ENCODE measurements around the gene GPRC6A.
A peak's percentile ranks its signal among the peaks of the same experiment; 100 is the strongest.
"Not testable (repeated sequence)": the region's sequence is repeated elsewhere in the genome, so short reads cannot be mapped to it uniquely, and the experiment has no call there.

The GPRC6A gene

DNA sequence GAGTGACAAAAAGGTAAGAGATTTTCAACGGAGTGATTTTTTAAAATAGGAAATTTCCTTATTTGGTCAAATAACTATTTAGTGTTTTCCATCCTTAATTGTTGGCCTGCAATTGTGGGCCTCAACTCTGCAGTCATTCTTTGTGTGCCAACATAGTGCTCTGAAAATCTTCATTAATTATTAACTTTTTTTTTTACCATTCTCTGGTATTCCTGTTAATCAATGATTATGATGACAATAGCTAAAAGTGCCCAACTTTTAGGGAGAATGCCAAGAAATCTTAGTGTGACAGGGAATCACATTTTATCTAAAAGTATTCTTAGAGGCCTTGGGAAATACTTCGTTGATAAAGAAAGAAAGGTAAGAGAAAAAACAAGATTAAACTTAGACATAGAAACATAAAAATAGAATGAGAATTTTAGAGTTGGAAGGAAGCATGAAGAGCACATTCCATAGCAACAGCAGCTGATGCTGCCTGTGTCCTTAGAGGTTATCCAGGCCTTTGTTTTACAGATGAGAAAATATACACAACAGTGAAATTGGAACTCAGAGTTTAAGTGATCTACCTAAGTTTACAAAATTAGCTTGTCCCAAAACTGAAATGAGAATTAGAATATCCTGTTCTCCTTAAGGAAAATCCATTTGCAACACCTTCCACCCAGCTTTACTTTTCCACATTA lies 1.2 kb downstream of the GPRC6A start:
- TF ChIP-seq ZNF274 (IDR thresholded peaks at IDR 0.05; ENCODE audit: low read depth, low read length) = no peak
- no peak overlapping the region for H3K4me3 ChIP-seq (ENCODE audit: low read length)

DNA sequence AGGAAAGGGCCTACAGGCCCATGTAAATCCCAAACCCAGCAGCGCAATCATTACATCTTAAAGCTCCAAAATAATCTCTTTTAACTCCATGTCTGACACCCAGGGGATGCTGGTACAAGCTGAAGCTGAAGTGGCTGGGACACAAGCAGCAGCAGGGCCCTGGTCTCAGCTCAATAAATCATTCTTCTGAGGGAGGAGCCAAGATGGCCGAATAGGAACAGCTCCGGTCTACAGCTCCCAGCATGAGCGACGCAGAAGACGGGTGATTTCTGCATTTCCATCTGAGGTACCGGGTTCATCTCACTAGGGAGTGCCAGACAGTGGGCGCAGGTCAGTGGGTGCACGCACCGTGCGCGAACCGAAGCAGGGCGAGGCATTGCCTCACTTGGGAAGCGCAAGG lies 12.5 kb downstream of the GPRC6A start:
- H3K4me3 ChIP-seq (ENCODE audit: low read length) = not testable (repeated sequence)

DNA sequence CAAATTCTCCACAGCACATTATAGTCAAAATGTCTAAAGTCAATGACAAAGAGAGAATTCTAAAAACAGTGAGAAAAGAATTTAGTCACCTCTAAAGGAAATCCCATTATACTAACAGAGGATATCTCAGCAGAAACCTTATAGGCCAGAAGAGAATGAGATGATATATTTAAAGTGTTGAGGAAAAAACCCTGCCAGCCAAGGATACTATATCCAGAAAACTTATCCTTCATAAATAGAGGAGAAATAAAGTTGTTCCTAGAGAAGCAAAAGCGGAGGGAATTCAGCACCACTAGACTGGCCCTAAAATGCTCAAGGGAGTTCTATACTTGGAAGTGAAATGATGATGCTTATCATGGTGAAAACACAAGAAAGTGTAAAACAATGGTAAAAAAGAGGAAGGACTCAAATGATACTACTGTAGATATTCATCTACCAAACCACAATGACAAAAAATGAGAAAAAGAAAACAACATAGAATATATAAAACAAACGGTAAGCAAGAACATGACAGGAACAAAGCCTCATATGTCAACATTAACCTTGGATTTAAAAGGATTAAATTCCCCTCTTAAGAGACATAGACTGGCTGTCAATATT lies 16.7 kb downstream of the GPRC6A start:
- no peak overlapping the region for H3K4me3 ChIP-seq (ENCODE audit: low read length)
- no peak for TF ChIP-seq ZNF274 (IDR thresholded peaks at IDR 0.05; ENCODE audit: low read depth, low read length)

DNA sequence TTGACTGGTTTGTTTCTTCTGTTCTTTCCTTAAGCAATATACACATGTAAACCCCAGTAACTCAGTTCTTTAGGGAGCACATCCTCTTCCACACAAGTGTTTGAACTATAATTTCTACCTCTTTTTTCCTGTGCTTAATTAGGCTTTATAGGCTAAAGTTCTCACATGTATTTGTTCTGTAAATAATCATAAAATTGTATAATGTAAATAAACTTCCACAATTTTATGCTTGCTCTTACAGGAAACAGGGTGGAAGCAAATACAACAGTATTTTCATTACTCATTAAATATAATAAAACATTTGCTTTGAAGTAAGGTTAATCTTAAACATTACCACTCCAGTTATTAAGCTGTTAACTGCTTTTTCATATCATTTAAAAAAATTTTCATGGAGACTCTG lies 26.9 kb downstream of the GPRC6A start:
- no peak for TF ChIP-seq ZNF274 (IDR thresholded peaks at IDR 0.05; ENCODE audit: low read depth, low read length)
- H3K4me3 ChIP-seq (ENCODE audit: low read length) = no peak overlapping the region

DNA sequence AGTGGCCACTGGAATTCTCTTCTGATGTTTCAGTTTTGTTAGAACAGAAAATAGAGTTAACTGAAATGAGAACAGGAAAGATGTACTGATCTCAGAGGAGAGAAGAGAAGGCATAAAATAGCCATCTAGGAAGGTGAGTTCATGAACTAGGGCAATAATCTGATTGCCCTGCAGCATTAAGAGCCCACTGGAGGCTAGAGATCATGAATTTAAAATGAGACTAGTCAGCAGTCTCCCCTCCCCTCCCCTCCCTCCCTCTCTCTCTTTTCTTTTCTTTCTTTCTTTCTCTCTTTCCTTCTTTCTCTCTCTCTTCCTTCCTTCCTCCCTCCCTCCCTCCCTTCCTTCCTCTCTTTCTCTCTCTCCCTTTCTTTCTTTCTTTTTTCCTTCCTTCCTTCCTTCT lies 28.9 kb downstream of the GPRC6A start:
- TF ChIP-seq ZNF274 (IDR thresholded peaks at IDR 0.05; ENCODE audit: low read depth, low read length) = no peak
- no peak overlapping the region for H3K4me3 ChIP-seq (ENCODE audit: low read length)

DNA sequence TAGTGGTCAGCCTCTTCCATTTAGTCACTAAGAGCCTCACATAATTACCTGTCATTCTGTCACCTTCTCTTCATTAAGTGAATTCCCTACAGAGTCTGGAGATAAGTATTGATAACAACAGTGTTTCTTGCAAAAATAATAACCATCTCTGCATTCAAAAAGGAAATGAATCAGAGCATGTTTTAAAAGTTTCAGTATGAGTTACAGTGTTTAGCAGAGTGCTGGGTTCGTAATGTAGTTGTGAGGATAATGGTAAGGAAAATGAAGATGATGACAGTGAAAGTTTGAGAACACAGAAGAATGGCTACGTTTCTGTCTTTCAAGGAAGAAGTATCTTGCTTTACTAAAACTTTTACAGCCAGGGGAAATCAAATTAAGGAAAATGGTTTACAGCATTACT lies 31.3 kb downstream of the GPRC6A start:
- H3K4me3 ChIP-seq (ENCODE audit: low read length) = no peak overlapping the region
- no peak for TF ChIP-seq ZNF274 (IDR thresholded peaks at IDR 0.05; ENCODE audit: low read depth, low read length)

DNA sequence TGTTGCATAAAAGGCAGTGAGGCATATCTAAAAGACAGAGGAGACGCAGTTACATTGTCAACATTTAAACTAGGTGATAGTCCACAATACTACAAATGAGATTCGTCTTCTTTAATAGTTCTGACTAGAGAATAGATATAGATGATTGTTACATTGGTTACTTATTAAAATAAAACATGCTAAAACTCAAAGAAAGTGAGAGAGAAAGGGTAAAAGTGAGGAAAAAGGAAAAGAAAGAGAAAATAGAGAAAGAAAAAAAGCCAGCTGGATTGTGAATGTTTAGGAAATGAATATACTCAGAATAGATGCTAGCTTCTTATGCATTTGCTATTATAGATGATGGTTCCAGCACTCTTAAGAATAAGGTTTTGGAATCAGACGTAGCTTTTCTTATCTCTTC lies 35.7 kb downstream of the GPRC6A start:
- no peak overlapping the region for H3K4me3 ChIP-seq (ENCODE audit: low read length)
- TF ChIP-seq ZNF274 (IDR thresholded peaks at IDR 0.05; ENCODE audit: low read depth, low read length) = no peak

DNA sequence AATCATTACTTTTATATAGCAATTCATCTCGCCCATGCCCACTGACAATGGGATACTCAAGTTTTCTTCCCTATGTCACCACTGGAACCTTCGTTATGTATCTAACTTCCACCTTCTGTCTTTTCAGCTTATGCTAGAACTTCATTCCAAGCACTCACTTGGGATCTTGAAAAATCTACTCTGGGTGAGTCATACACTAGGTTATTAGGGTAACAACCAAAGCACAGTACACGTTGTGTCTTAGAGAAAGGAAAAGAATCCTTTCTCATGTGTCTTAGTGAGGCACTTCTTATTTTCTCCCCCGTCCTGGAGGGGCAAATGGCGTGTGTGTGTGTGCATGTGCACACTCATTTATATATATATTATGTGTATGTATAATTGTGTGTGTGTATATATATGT lies 45.0 kb downstream of the GPRC6A start:
- H3K4me3 ChIP-seq (ENCODE audit: low read length) = no peak overlapping the region
- no peak for TF ChIP-seq ZNF274 (IDR thresholded peaks at IDR 0.05; ENCODE audit: low read depth, low read length)

DNA sequence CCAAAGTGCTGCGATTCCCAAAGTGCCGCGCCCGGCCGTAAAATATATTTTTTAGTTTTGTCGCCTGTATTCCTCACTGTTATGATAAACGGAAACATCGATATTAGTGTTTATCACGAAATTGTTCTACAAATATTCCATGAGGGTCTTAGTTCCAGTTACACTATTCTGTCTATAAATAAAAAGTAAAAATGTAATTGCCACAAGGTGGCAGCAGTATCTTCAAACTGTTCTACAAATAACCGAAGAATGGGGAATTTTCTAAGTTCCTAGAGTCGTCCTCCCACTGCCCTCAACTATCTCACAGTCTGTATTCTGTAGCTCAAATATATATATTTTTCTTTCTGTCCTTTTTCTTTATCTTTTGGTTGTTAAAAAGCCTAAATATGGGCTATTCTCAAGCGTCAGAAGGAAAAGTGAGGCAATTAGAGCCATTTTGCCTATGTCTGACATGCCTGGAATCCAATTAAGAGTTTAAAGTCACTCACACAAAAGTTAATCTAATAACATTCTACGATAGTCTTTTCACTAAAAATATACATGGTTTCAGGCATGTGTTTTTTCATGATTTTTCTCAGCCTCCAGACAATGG lies 49.2 kb downstream of the GPRC6A start:
- no peak for TF ChIP-seq ZNF274 (IDR thresholded peaks at IDR 0.05; ENCODE audit: low read depth, low read length)
- no peak overlapping the region for H3K4me3 ChIP-seq (ENCODE audit: low read length)

DNA sequence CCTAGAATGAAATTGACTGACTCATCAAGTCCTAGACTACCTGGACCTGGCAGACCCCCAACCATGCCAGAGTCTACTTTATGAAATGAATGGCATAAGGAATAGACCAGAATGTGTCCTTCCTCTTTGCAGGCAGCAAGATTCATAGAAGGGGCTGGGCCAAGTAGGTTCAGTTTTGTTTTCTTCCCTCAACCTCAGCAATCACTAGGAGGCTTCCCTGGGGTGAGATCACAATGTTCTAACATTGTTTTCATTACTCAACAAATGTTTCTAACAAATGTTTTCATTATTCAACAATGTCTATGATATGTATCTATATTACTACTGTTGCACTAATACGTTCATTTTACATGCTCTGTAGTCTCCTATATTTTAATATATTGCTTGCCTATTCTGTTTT lies 55.0 kb downstream of the GPRC6A start:
- no peak for TF ChIP-seq ZNF274 (IDR thresholded peaks at IDR 0.05; ENCODE audit: low read depth, low read length)
- H3K4me3 ChIP-seq (ENCODE audit: low read length) = no peak overlapping the region

DNA sequence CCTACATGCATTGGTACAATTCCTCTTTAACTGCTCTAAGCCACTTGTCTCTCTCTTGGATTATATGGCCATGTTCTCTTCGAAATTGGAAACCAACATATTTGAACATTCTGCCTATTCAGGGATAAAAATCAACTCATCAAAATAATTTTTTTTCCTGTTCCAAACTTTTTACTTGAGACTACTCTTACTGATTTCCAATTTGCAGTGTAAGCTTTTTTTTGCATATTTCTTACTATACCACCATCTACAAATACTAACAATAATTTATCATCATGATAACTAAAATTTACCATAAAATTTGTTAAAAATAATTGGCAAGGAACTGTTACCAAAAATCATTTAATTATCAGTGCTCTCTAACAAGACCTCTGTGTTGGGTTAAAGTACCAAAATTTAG lies 56.4 kb downstream of the GPRC6A start:
- no peak overlapping the region for H3K4me3 ChIP-seq (ENCODE audit: low read length)
- TF ChIP-seq ZNF274 (IDR thresholded peaks at IDR 0.05; ENCODE audit: low read depth, low read length) = no peak

DNA sequence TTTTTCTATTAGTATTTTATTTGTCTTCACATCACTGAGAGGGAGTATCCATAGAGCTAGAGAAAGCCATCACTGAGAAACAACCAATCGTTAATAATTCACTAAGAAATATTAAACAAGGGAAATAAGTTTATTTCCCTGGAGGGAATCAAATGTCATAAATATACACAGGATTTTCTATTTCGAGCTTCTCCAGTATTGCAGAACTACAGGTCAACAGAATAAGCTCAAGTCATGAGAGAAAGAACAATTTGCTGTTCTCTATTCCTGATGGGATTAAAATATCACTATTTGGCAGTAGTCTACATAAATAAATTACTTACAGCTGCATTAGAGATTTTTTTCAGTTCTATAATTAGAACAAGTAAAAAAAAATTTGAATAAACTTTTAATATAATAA lies 61.2 kb downstream of the GPRC6A start:
- no peak for TF ChIP-seq ZNF274 (IDR thresholded peaks at IDR 0.05; ENCODE audit: low read depth, low read length)
- no peak overlapping the region for H3K4me3 ChIP-seq (ENCODE audit: low read length)

DNA sequence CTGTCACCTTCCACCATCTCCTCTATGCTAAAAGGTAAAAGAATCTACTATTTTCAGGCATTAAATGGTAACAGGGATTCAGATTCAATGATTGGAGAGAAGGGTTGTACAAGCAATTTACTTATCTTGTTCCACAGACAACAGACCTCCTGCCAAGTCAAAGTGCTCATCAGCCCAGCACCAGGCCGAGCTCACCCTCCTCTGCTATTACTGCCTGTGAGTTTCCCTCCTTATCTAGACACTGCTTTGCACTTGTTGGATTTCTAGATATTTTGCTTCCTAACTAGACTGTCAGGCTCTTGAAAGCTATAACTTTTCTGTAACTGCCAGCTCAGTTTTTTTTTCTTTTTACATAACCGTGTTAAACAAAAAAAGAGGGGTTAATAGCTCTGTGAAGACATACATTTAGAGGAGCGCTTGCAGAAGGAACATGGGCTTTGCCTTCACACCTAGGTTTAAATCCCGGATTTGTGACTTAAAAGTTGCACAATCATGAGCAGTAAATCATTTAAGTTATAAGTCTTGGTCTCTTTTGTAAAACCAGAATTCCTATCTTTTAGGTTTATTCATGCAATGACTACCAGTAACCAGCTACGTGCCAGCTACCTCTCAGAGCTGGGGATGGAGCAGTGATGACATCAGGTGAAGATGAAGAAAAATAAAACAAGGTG lies 62.2 kb downstream of the GPRC6A start:
- no peak for TF ChIP-seq ZNF274 (IDR thresholded peaks at IDR 0.05; ENCODE audit: low read depth, low read length)
- H3K4me3 ChIP-seq (ENCODE audit: low read length) = no peak overlapping the region

DNA sequence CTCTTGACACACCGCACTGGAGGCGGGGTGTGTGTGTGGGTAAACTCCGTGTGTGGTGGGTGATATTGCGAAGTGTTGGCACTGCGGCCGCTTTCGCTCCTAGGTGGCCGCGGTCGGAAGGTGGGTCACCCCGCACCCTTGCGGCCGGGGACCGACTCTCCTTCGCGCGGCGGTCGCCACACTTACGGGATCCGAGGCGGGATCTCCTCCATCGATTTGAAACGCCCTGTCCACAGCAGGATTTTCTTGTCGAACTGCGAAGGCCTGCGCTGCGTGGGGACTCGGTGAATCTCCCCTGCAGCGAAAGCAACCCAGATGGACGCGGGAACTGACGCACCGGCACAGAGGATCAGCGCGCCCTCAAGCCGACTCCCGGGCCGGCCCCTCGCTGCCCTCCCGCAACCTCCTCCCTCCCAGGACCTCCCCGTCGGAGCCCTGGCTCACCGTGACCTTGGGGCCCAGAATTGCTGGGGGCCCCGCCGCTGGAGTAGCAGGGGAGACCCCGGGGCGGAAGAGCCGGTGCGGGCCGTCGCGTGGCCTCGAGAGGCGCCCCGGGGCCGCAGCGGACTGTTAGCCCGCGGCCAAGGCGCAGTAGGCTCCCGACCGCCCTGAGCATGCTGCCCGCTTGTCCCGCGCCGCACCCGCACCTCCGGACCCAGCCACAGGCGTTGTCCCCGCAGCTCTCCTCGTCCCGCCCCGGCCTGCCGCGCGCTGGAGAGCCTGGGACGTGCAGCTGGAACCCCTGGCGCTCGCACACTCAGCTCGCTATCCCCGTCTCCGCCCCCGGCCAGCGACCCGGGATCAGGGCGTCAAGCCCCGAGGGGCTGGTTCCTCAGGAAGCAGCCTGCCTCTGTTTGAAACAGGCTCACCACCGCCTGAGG lies 63.7 kb downstream of the GPRC6A start, which contains the start of gene FAM162B:
Gene FAM162B (minus strand): TSS at position 759 of the 881 bp plus-strand sequence. CDS start 143 bp downstream, at position 616.
- TF ChIP-seq ZNF274 (IDR thresholded peaks at IDR 0.05; ENCODE audit: low read depth, low read length) = no peak
- H3K4me3 ChIP-seq (ENCODE audit: low read length) = peak within 1 kb of the TSS; percentile 36; the same call in 1 of the 2 replicates
